H1 (cell line): ENCODE measurements around the gene NUDT1. TPM values are rescaled to one million over a fixed set of nuclear protein-coding genes. Genes with fewer than 3 reads are reported as not detected.
A peak's percentile ranks its signal among the peaks of the same experiment; 100 is the strongest.

ENCODE experiments used
- CTCF ChIA-PET: fragments of 300-600 bp; sonication (Branson Sonifier 250); formaldehyde crosslinking; loops from one replicate; lab custom pipeline; 2021; ENCODE audit not compliant: partially characterized antibody; lab: Charles Lee
- POLR2A ChIA-PET: fragments of 300-600 bp; sonication (Branson Sonifier 250); formaldehyde crosslinking; loops from one replicate; lab custom pipeline; 2021; ENCODE audit warnings: inconsistent platforms; ENCODE audit not compliant: partially characterized antibody; lab: Charles Lee
- DNase-seq, 2 experiments: peaks; one replicate each; pipeline versions ENCODE4 v3.0.0 to v3.0.0-alpha.2; 2010 to 2022; ENCODE audit warnings: low spot score in 2 of 2, low read depth in 1 of 2, mixed read lengths in 1 of 2
- FAIRE-seq: peaks from 2 replicates; lab custom pipeline; 2011; peaks lifted over from hg19 to GRCh38; lab: Jason Lieb, UNC
- H2AFZ ChIP-seq: 2 replicates; pipeline ENCODE4 v1.8.1; 2012; ENCODE audit warnings: low read length, inconsistent platforms
- H2AK5ac ChIP-seq: 2 replicates; pipeline ENCODE4 v1.6.1; 2013; ENCODE audit warnings: low read depth, low read length
- H2BK120ac ChIP-seq: replicated peaks from 2 replicates; pipeline ENCODE3; 2013; ENCODE audit warnings: low read depth, low read length, inconsistent platforms
- H2BK12ac ChIP-seq: 2 replicates; pipeline ENCODE4 v1.6.1; 2013; ENCODE audit warnings: low read depth, low read length
- H2BK15ac ChIP-seq: 2 replicates; pipeline ENCODE4 v1.6.1; 2013; ENCODE audit warnings: low read length
- H2BK20ac ChIP-seq: 2 replicates; pipeline ENCODE4 v1.6.1; 2013; ENCODE audit warnings: low read length
- H2BK5ac ChIP-seq: 2 replicates; pipeline ENCODE4 v1.6.1; 2013; ENCODE audit warnings: low read depth, low read length
- H3K14ac ChIP-seq: 2 replicates; pipeline ENCODE4 v1.6.1; 2013; ENCODE audit warnings: inconsistent platforms; ENCODE audit not compliant: insufficient read length
- H3K18ac ChIP-seq: 2 replicates; pipeline ENCODE4 v1.6.1; 2013; ENCODE audit warnings: low read length; ENCODE audit errors: extremely low read depth
- H3K23ac ChIP-seq: 2 replicates; pipeline ENCODE4 v1.6.1; 2013; ENCODE audit warnings: inconsistent platforms; ENCODE audit not compliant: insufficient read length
- H3K23me2 ChIP-seq: 2 replicates; pipeline ENCODE4 v1.6.1; 2013; ENCODE audit warnings: low read depth, low read length
- H3K27ac ChIP-seq: 2 replicates; pipeline ENCODE4 v1.6.1; 2011; ENCODE audit warnings: low read depth, low read length, inconsistent platforms
- H3K27me3 ChIP-seq, 4 experiments: replicated peaks in 1 of 4; 1 replicate in 1 of 4; 2 replicates in 3 of 4; pipeline versions ENCODE4 v1.6.1 to v1.8.1; 2011 to 2013; ENCODE audit warnings: low read length in 3 of 4, mild to moderate bottlenecking in 3 of 4, inconsistent platforms in 2 of 4, mixed read lengths in 2 of 4, moderate library complexity in 1 of 4; ENCODE audit not compliant: control insufficient read depth in 3 of 4, insufficient read depth in 3 of 4; ENCODE audit errors: extremely low read depth in 1 of 4
- H3K36me3 ChIP-seq, 4 experiments: 2 replicates each; pipeline versions ENCODE4 v1.6.1 to v1.8.1; 2011 to 2013; ENCODE audit warnings: mild to moderate bottlenecking in 4 of 4, low read length in 3 of 4, moderate library complexity in 2 of 4, control low read depth in 1 of 4, inconsistent platforms in 1 of 4; ENCODE audit not compliant: insufficient read depth in 4 of 4, control insufficient read depth in 2 of 4
- H3K4ac ChIP-seq: replicated peaks from 2 replicates; pipeline ENCODE3; 2013; ENCODE audit warnings: low read length, low read depth, mixed read lengths, inconsistent platforms; ENCODE audit not compliant: insufficient read length
- H3K4me1 ChIP-seq, 4 experiments: replicated peaks in 1 of 4; 1 replicate in 1 of 4; 2 replicates in 3 of 4; pipeline versions ENCODE4 v1.6.1 to v1.8.1; 2011 to 2013; ENCODE audit warnings: low read length in 3 of 4, inconsistent platforms in 2 of 4, mixed read lengths in 1 of 4; ENCODE audit not compliant: insufficient read depth in 4 of 4, control insufficient read depth in 3 of 4
- H3K4me2 ChIP-seq, 2 experiments: 2 replicates each; pipeline versions ENCODE4 v1.6.1 to v1.8.1; 2011 to 2013; ENCODE audit warnings: low read depth in 2 of 2, low read length in 2 of 2, control low read depth in 1 of 2, inconsistent platforms in 1 of 2, mild to moderate bottlenecking in 1 of 2; ENCODE audit not compliant: insufficient read depth in 1 of 2
- H3K4me3 ChIP-seq, 4 experiments: fragments of 200-600, 300-600 bp in 1 of 4; sonication (generic), shearing (Covaris generic), sonication (Bioruptor Twin) in 1 of 4; 2 replicates each; pipeline versions ENCODE4 v1.5.1 to v1.8.1; 2011 to 2016; ENCODE audit warnings: low read length in 4 of 4, low read depth in 3 of 4, control low read depth in 2 of 4, inconsistent platforms in 2 of 4, mild to moderate bottlenecking in 2 of 4, mixed read lengths in 1 of 4, moderate library complexity in 1 of 4; ENCODE audit not compliant: insufficient read depth in 2 of 4; ENCODE audit errors: extremely low read depth in 1 of 4
- H3K56ac ChIP-seq: replicated peaks from 2 replicates; pipeline ENCODE3; 2013; ENCODE audit warnings: low read depth, mild to moderate bottlenecking, mixed read lengths, low read length, inconsistent platforms; ENCODE audit not compliant: insufficient read length
- H3K79me1 ChIP-seq: 2 replicates; pipeline ENCODE4 v1.6.1; 2013; ENCODE audit warnings: low read depth, low read length, control low read depth
- H3K79me2 ChIP-seq, 2 experiments: 2 replicates each; pipeline versions ENCODE4 v1.6.1 to v1.8.1; 2012 to 2013; ENCODE audit warnings: low read length in 2 of 2, mild to moderate bottlenecking in 2 of 2, inconsistent platforms in 1 of 2; ENCODE audit not compliant: insufficient read depth in 2 of 2, control insufficient read depth in 1 of 2
- H3K9ac ChIP-seq, 4 experiments: replicated peaks in 1 of 4; 1 replicate in 1 of 4; 2 replicates in 3 of 4; pipeline versions ENCODE4 v1.6.1 to v1.8.1; 2011 to 2013; ENCODE audit warnings: low read depth in 3 of 4, low read length in 3 of 4, control low read depth in 2 of 4, mild to moderate bottlenecking in 2 of 4, moderate library complexity in 2 of 4, inconsistent platforms in 1 of 4; ENCODE audit errors: extremely low read depth in 1 of 4
- H3K9me3 ChIP-seq, 2 experiments: 2 replicates each; pipeline versions ENCODE4 v1.6.1 to v1.8.1; 2012 to 2013; ENCODE audit warnings: mild to moderate bottlenecking in 2 of 2, moderate library complexity in 2 of 2, control low read depth in 1 of 2, inconsistent platforms in 1 of 2, low read depth in 1 of 2, low read length in 1 of 2, mixed read lengths in 1 of 2; ENCODE audit not compliant: insufficient read depth in 2 of 2
- H4K20me1 ChIP-seq, 2 experiments: replicated peaks in 1 of 2; 2 replicates each; pipeline versions ENCODE3 to v1.8.1; 2011 to 2013; ENCODE audit warnings: inconsistent platforms in 2 of 2, low read length in 2 of 2, mild to moderate bottlenecking in 1 of 2; ENCODE audit not compliant: insufficient read depth in 2 of 2, control insufficient read depth in 1 of 2
- H4K5ac ChIP-seq: 2 replicates; pipeline ENCODE4 v1.6.1; 2013; ENCODE audit warnings: low read length, low read depth, mixed read lengths, inconsistent platforms; ENCODE audit not compliant: insufficient read length
- H4K8ac ChIP-seq: 2 replicates; pipeline ENCODE4 v1.8.0; 2013; ENCODE audit warnings: mild to moderate bottlenecking, moderate library complexity, low read length, inconsistent platforms; ENCODE audit not compliant: insufficient read depth; ENCODE audit errors: extremely low read depth
- H4K91ac ChIP-seq: replicated peaks from 2 replicates; pipeline ENCODE3; 2013; ENCODE audit warnings: low read length, mixed read lengths, inconsistent platforms; ENCODE audit not compliant: insufficient read length
- RBBP5 ChIP-seq: IDR thresholded peaks from 2 replicates; pipeline ENCODE4 v1.7.1; 2012; ENCODE audit warnings: low read depth, mild to moderate bottlenecking, inconsistent platforms, low read length, moderate library complexity, borderline replicate concordance
- RNF2 ChIP-seq: fragments of 200-900, 300-1000 bp; sonication (generic); IDR thresholded peaks from 2 replicates; pipeline ENCODE4 v1.7.1; 2016; ENCODE audit warnings: borderline replicate concordance, low read depth, mild to moderate bottlenecking, antibody characterized with exemption, low read length; ENCODE audit not compliant: poor library complexity, severe bottlenecking; ENCODE audit errors: missing control alignments
- SIX5 ChIP-seq: IDR thresholded peaks from 2 replicates; pipeline ENCODE4 v1.6.1; 2011; ENCODE audit warnings: mild to moderate bottlenecking, low read depth, low read length
- WGBS, 2 experiments: shearing (Covaris generic) in 1 of 2; methylation state at CpG; one replicate each; pipeline versions ENCODE4 v1.1.6 to v1.1.7; 2013 to 2015; ENCODE audit warnings: low lambda C conversion rate in 2 of 2, mixed read lengths in 2 of 2, inconsistent platforms in 1 of 2, low coverage in 1 of 2, missing lambda C conversion rate in 1 of 2; ENCODE audit not compliant: insufficient replicate concordance in 2 of 2, insufficient coverage in 1 of 2, insufficient read length in 1 of 2; ENCODE audit errors: extremely low coverage in 1 of 2, missing lambda C conversion rate in 1 of 2; 5-methylcytosine and 5-hydroxymethylcytosine counted together
- polyA plus RNA-seq, 7 experiments: library from polyadenylated mRNA; depleted of rRNA in 3 of 7; stranded (reverse) in 5 of 7; unstranded in 2 of 7; fragments of >200 nt in 5 of 7; fragments of 200-250 nt in 2 of 7; gene quantifications; 1 replicate in 5 of 7; 2 replicates in 1 of 7; 4 replicates in 1 of 7; pipeline versions ENCODE4 v1.2.1 to v1.2.3, GENCODE V29; 2011 to 2013; ENCODE audit warnings: missing spikeins in 2 of 7, mixed read lengths in 2 of 7
- total RNA-seq: library from RNA; stranded (reverse); fragmentation: NEBNext Ultra II Directional; extraction: Animal tissue kit (Norgen Biotek cat#: 25700); gene quantifications from 2 replicates; pipeline ENCODE4 v1.2.1, GENCODE V29; 2021

NUDT1 gene
- total and polyA plus RNA-seq, 2 of the 8 experiments (the other 6 are each of a cell fraction or from before 2014, with no cell fraction given) = 76.1 to 89.5 TPM

GRCh38 chr7:2202361-2202761 is 39.7 kb upstream of the NUDT1 start:
- Histone ChIP-seq H3K23ac (no peak overlapping the region), H3K79me2 (peaks cover 0 to 3% of the 10 kb centered on the region in 2 experiments; a peak in 1 of 4 replicates)
- TF ChIP-seq RNF2 (no peak), SIX5 (no peak), RBBP5 (no peak)
- TF ChIP-seq, all 59 proteins: peak for 0
- POLR2A ChIA-PET = interaction anchor here (0.6 to 1.2 kb wide), 4 partner anchors 11 to 48 kb away, joined by 3 to 4 read pairs (median 3); partner anchors contain the start of gene MAD1L1
- no peak overlapping the region for H3K56ac ChIP-seq
- FAIRE-seq = no peak
- no peak overlapping the region for H2BK20ac ChIP-seq
- no peak overlapping the region for H2BK15ac ChIP-seq
- H2AK5ac ChIP-seq = no peak overlapping the region
- H2AFZ ChIP-seq = no peak overlapping the region
- no peak overlapping the region for H2BK120ac ChIP-seq
- no peak overlapping the region for H3K9ac ChIP-seq
- no peak overlapping the region for H4K91ac ChIP-seq
- H3K4me3 ChIP-seq = no peak overlapping the region
- peaks cover 4% of the 10 kb centered on the region for H3K79me1 ChIP-seq
- no peak overlapping the region for H2BK5ac ChIP-seq
- H3K4ac ChIP-seq = no peak overlapping the region
- H3K27ac ChIP-seq = no peak overlapping the region
- H4K8ac ChIP-seq = peak overlapping the region; percentile 3; the same call in 1 of the 2 replicates
- no peak overlapping the region for H4K5ac ChIP-seq
- peaks cover 9 to 15% of the 10 kb centered on the region in 2 experiments for H4K20me1 ChIP-seq
- no peak overlapping the region for H2BK12ac ChIP-seq
- no peak overlapping the region for H3K14ac ChIP-seq
- no peaks in the 10 kb centered on the region for H3K23me2 ChIP-seq
- H3K4me2 ChIP-seq = no peak overlapping the region
- 90% methylated on average over 11 of the region's 14 CpGs; no CpG with 5 or more reads in 1 of the 2 experiments for WGBS, 2 experiments
- H3K4me1 ChIP-seq = no peaks in the 10 kb centered on the region
- CTCF ChIA-PET = interaction anchor here (0.8 to 2.6 kb wide), 6 partner anchors 11 to 632 kb away, joined by 3 to 8 read pairs (median 3); partner anchors contain the start of gene PSMG3
- no peak for DNase-seq
- no peak overlapping the region for H3K18ac ChIP-seq
- H3K27me3 ChIP-seq = no peaks in the 10 kb centered on the region
- H3K36me3 ChIP-seq = peaks cover 3 to 17% (median 8%) of the 10 kb centered on the region in 4 experiments; a peak in 6 of 8 replicates
- no peaks in the 10 kb centered on the region for H3K9me3 ChIP-seq
